K562 (cell line): ENCODE measurements around the gene DBT. TPM values are rescaled to one million over a fixed set of nuclear protein-coding genes. Genes with fewer than 3 reads are reported as not detected.

Experiments
- ATAC-seq: fragments of 200-7000 bp; cut with Tn5 transposase; 3 replicates; pipeline ENCODE4 v1.9.1; 2020; ENCODE audit warnings: moderate library complexity
- BruUV-seq: library from RNA; stranded (reverse); fragments of 400-500 nt; replicated peaks from 2 replicates; lab custom pipeline; 2021; lab: Mats Ljungman, UMichigan
- CTCF ChIA-PET: fragments of 300-600 bp; formaldehyde crosslinking; extraction: SDS; loops from one replicate; lab custom pipeline; 2021; ENCODE audit warnings: low intra/inter-chr PET ratio; lab: Yijun Ruan, JAX
- POLR2A ChIA-PET: fragments of 300-600, 350-650 bp; sonication (Branson Sonifier 250); formaldehyde crosslinking; extraction: SDS; loops from one replicate; lab custom pipeline; 2021; ENCODE audit warnings: antibody characterized with exemption, inconsistent platforms; lab: Yijun Ruan, JAX
- DNase-seq, 4 experiments: peaks; one replicate each; pipeline versions ENCODE4 v3.0.0 to v3.0.0-alpha.2; 2011 to 2018; ENCODE audit warnings: low spot score in 3 of 4, mixed read lengths in 3 of 4; ENCODE audit errors: extremely low read depth in 1 of 4
- FAIRE-seq: peaks from 2 replicates; lab custom pipeline; 2011; peaks lifted over from hg19 to GRCh38; lab: Jason Lieb, UNC
- H2AFZ ChIP-seq: 2 replicates; pipeline ENCODE4 v1.6.0; 2011; ENCODE audit warnings: low read depth, low read length, control low read depth, inconsistent platforms
- H3K27ac ChIP-seq: fragments of 200-600 bp; 3 replicates; pipeline ENCODE4 v1.8.0; 2011; ENCODE audit warnings: low read depth, mild to moderate bottlenecking, control low read depth, inconsistent platforms, low read length, moderate library complexity, mixed read lengths; ENCODE audit errors: extremely low read depth
- H3K27me3 ChIP-seq, 2 experiments: fragments of 300-600 bp in 1 of 2; 2 replicates in 1 of 2; 3 replicates in 1 of 2; pipeline versions ENCODE4 v1.6.0 to v1.8.0; 2011; ENCODE audit warnings: inconsistent platforms in 2 of 2, low read length in 2 of 2, mild to moderate bottlenecking in 1 of 2, mixed read lengths in 1 of 2, moderate library complexity in 1 of 2; ENCODE audit not compliant: control insufficient read depth in 2 of 2, insufficient read depth in 2 of 2
- H3K36me3 ChIP-seq: fragments of 300-600 bp; 3 replicates; pipeline ENCODE4 v1.8.0; 2011; ENCODE audit warnings: mild to moderate bottlenecking, low read length, inconsistent platforms; ENCODE audit not compliant: control insufficient read depth, insufficient read depth
- H3K4me1 ChIP-seq, 2 experiments: fragments of 200-600 bp in 1 of 2; replicated peaks in 1 of 2; 2 replicates in 1 of 2; 3 replicates in 1 of 2; pipeline versions ENCODE4 v1.5.1 to v1.8.0; 2011; ENCODE audit warnings: inconsistent platforms in 2 of 2, low read length in 2 of 2, mild to moderate bottlenecking in 1 of 2, mixed read lengths in 1 of 2, moderate library complexity in 1 of 2; ENCODE audit not compliant: control insufficient read depth in 2 of 2, insufficient read depth in 2 of 2
- H3K4me2 ChIP-seq: 2 replicates; pipeline ENCODE4 v1.6.1; 2011; ENCODE audit warnings: low read length, control low read depth, inconsistent platforms, mixed read lengths; ENCODE audit not compliant: insufficient read depth
- H3K4me3 ChIP-seq: fragments of 200-600 bp; sonication (generic), shearing (Covaris generic); 2 replicates; pipeline ENCODE4 v1.5.1; 2016; ENCODE audit warnings: control low read depth, inconsistent platforms
- H3K79me2 ChIP-seq: fragments of 200-600 bp; 3 replicates; pipeline ENCODE4 v1.8.0; 2011; ENCODE audit warnings: low read length, inconsistent platforms; ENCODE audit not compliant: control insufficient read depth, insufficient read depth
- H3K9ac ChIP-seq, 2 experiments: 2 replicates each; pipeline versions ENCODE4 v1.6.0 to v1.6.1; 2011; ENCODE audit warnings: low read depth in 2 of 2, low read length in 2 of 2, control low read depth in 1 of 2, inconsistent platforms in 1 of 2, mild to moderate bottlenecking in 1 of 2, mixed read lengths in 1 of 2; ENCODE audit not compliant: insufficient read depth in 1 of 2
- H3K9me1 ChIP-seq: one replicate; pipeline ENCODE4 v1.6.0; 2011; ENCODE audit warnings: inconsistent platforms, mild to moderate bottlenecking, low read length, moderate library complexity; ENCODE audit not compliant: control insufficient read depth, insufficient read depth
- H3K9me3 ChIP-seq: replicated peaks from 2 replicates; pipeline ENCODE4 v1.5.1; 2011; ENCODE audit warnings: low read depth, low read length, inconsistent platforms; ENCODE audit not compliant: control insufficient read depth, insufficient read depth
- H4K20me1 ChIP-seq: replicated peaks from 2 replicates; pipeline ENCODE4 v1.6.1; 2011; ENCODE audit warnings: low read length, inconsistent platforms, mixed read lengths; ENCODE audit not compliant: control insufficient read depth, insufficient read depth
- CHCHD3 ChIP-seq: fragments of 250-450 bp; sonication (Bioruptor Pico); IDR thresholded peaks from 2 replicates; pipeline ENCODE4 v2.1.2; 2022; ENCODE audit warnings: mild to moderate bottlenecking
- ESRRA ChIP-seq: fragments of 450-650 bp; IDR thresholded peaks from 2 replicates; pipeline ENCODE4 v1.6.1; 2014; ENCODE audit warnings: low read depth, mild to moderate bottlenecking, moderate library complexity, borderline replicate concordance
- ILK ChIP-seq: fragments of 450-650 bp; IDR thresholded peaks from 2 replicates; pipeline ENCODE4 v1.6.1; 2016; ENCODE audit warnings: missing genetic modification characterization, low read depth, mild to moderate bottlenecking, missing compliant biosample characterization, moderate library complexity, borderline replicate concordance
- KAT8 ChIP-seq: fragments of 450-650 bp; IDR thresholded peaks from 2 replicates; pipeline ENCODE4 v1.6.1; 2016; ENCODE audit warnings: low read depth, mild to moderate bottlenecking
- MTA1 ChIP-seq: fragments of 450-650 bp; IDR thresholded peaks from 2 replicates; pipeline ENCODE4 v1.6.1; 2017; ENCODE audit warnings: borderline replicate concordance
- NFXL1 ChIP-seq: fragments of 450-650 bp; formaldehyde crosslinking; IDR thresholded peaks from 2 replicates; pipeline ENCODE4 v1.4.0; 2021; ENCODE audit warnings: mild to moderate bottlenecking
- SMARCB1 ChIP-seq: IDR thresholded peaks from 2 replicates; pipeline ENCODE4 v1.6.1; 2011; ENCODE audit warnings: improper control_type of control experiment, low read depth; ENCODE audit not compliant: insufficient read length
- ZFP30 ChIP-seq: fragments of 250-450 bp; sonication (Bioruptor Pico); IDR thresholded peaks from 2 replicates; pipeline ENCODE4 v1.8.0; 2022; ENCODE audit warnings: moderate library complexity, mild to moderate bottlenecking, inconsistent platforms, borderline replicate concordance
- WGBS: fragments of 100-300 bp; shearing (Covaris generic); methylation state at CpG from one replicate; pipeline ENCODE4 v1.1.6; 2016; ENCODE audit warnings: low coverage, mixed read lengths; ENCODE audit not compliant: insufficient coverage; ENCODE audit errors: missing lambda C conversion rate; 5-methylcytosine and 5-hydroxymethylcytosine counted together
- in situ Hi-C: fragments of 300-500 bp; cut with MboI; formaldehyde crosslinking; loops from 4 replicates; pipeline ENCODE4 v1.15.0; 2018; ENCODE audit warnings: inconsistent platforms, mixed read lengths
- intact Hi-C: fragments of 100-400 bp; cut with micrococcal nuclease; formaldehyde crosslinking; loops from 2 replicates; pipeline ENCODE4 v1.14.2; 2022
- polyA plus RNA-seq, 8 experiments: library from polyadenylated mRNA; depleted of rRNA in 4 of 8; stranded (reverse) in 5 of 8; unstranded in 3 of 8; fragments of >200 nt; fragmentation: Nextera tagmentation in 2 of 8; fragmentation: Illumina TruSeq in 1 of 8; extraction: Ambion mirVana in 2 of 8; extraction: Trizol in 1 of 8; gene quantifications; 2 replicates each; pipeline versions ENCODE4 v1.2.1 to v1.2.3, GENCODE V29; 2011 to 2014; ENCODE audit warnings: inconsistent platforms in 1 of 8, missing spikeins in 1 of 8
- total RNA-seq, 7 experiments: library from RNA; depleted of rRNA in 6 of 7; stranded (reverse); fragments of >200 nt in 6 of 7; fragmentation: Illumina TruSeq in 2 of 7; extraction: Trizol in 2 of 7; gene quantifications; 2 replicates each; pipeline versions ENCODE4 v1.2.1 to v1.2.3, GENCODE V29; 2011 to 2021; ENCODE audit warnings: low replicate concordance in 1 of 7
- TF ChIP-seq, protein P1 (sequence below): fragments of 450-650 bp; formaldehyde crosslinking; IDR thresholded peaks from 2 replicates; pipeline ENCODE4 v1.4.0; 2022; ENCODE audit warnings: missing genetic modification characterization
- TF ChIP-seq, protein P2 (sequence below): fragments of 250-450 bp; sonication (Bioruptor Pico); IDR thresholded peaks from 2 replicates; pipeline ENCODE4 v1.8.0; 2021; ENCODE audit warnings: borderline replicate concordance, mild to moderate bottlenecking, moderate library complexity; ENCODE audit not compliant: poor library complexity, severe bottlenecking
- TF ChIP-seq, protein P3 (sequence below): fragments of 250-450 bp; sonication (Bioruptor Pico); IDR thresholded peaks from 2 replicates; pipeline ENCODE4 v1.4.0; 2020; ENCODE audit warnings: mild to moderate bottlenecking, moderate library complexity, borderline replicate concordance
- TF ChIP-seq, protein P4 (sequence below): fragments of 250-450 bp; sonication (Bioruptor Pico); IDR thresholded peaks from 2 replicates; pipeline ENCODE4 v1.5.0; 2021; ENCODE audit warnings: mild to moderate bottlenecking, moderate library complexity
- TF ChIP-seq, protein P5 (sequence below): sonication (generic); formaldehyde crosslinking; IDR thresholded peaks from 2 replicates; pipeline ENCODE4 v1.8.0; 2022; ENCODE audit warnings: missing genetic modification reagents, mild to moderate bottlenecking, borderline replicate concordance

The DBT gene
- total and polyA plus RNA-seq, 9 of the 15 experiments (the other 6 are each of a cell fraction or from before 2014, with no cell fraction given), result 2.7 to 13.5 (median 7.3) TPM

DNA sequence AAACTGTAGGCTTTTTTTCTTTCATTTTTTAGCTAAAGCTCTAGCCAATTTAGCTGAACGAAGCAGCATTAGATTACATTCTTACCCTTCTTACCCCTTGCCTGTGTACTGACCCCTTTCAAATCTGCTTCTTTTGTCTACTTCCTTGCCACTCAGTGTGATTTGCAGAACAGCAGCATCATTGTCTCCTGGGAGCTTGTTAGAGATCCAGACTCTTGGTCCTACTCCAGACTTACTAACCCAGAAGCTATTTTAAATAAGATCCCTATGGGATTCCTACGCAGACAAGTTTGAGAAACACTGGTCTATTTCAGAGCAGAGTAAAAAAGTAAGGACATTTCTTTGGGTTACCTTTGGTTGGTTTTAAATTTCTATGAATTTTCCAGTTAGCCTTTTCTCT lies 85.4 kb downstream of the DBT start:
- H3K27ac ChIP-seq, result no peak overlapping the region
- WGBS, result 31% methylated on average over 2 of the region's 2 CpGs
- DNase-seq, result no peak
- no peaks in the 10 kb centered on the region for H3K79me2 ChIP-seq
- in situ Hi-C loops (no loop called here), intact Hi-C loops (no loop called here)
- no peak overlapping the region for H3K9ac ChIP-seq
- no TSS peak for BruUV-seq
- H3K4me2 ChIP-seq, result no peak overlapping the region
- ChIA-PET CTCF (no interaction called here), POLR2A (interaction anchor here (1.1 kb wide), 1 partner anchor 199 kb away, joined by 3 read pairs; no protein-coding TSS in a partner anchor)
- H3K27me3 ChIP-seq, result no peaks in the 10 kb centered on the region
- no peaks in the 10 kb centered on the region for H4K20me1 ChIP-seq
- H3K9me3 ChIP-seq, result no peaks in the 10 kb centered on the region
- no peak for FAIRE-seq
- no peaks in the 10 kb centered on the region for H3K4me1 ChIP-seq
- ATAC-seq, result no peak; the same call in 2 of the 3 replicates
- H3K4me3 ChIP-seq, result no peak overlapping the region
- H3K36me3 ChIP-seq, result no peaks in the 10 kb centered on the region; the same call in 2 of the 3 replicates
- H3K9me1 ChIP-seq, result no peaks in the 10 kb centered on the region
- no peak overlapping the region for H2AFZ ChIP-seq
- no peak for TF ChIP-seq ILK (tag)
- TF ChIP-seq, protein P1, sequence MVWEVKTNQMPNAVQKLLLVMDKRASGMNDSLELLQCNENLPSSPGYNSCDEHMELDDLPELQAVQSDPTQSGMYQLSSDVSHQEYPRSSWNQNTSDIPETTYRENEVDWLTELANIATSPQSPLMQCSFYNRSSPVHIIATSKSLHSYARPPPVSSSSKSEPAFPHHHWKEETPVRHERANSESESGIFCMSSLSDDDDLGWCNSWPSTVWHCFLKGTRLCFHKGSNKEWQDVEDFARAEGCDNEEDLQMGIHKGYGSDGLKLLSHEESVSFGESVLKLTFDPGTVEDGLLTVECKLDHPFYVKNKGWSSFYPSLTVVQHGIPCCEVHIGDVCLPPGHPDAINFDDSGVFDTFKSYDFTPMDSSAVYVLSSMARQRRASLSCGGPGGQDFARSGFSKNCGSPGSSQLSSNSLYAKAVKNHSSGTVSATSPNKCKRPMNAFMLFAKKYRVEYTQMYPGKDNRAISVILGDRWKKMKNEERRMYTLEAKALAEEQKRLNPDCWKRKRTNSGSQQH, result no peak
- no peak for TF ChIP-seq SMARCB1
- TF ChIP-seq ESRRA, result no peak
- TF ChIP-seq CHCHD3 (CRISPR knock-in tag), result no peak
- no peak for TF ChIP-seq NFXL1
- TF ChIP-seq, protein P2, sequence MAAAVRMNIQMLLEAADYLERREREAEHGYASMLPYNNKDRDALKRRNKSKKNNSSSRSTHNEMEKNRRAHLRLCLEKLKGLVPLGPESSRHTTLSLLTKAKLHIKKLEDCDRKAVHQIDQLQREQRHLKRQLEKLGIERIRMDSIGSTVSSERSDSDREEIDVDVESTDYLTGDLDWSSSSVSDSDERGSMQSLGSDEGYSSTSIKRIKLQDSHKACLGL (CRISPR knock-in tag), result no peak
- TF ChIP-seq, protein P3, sequence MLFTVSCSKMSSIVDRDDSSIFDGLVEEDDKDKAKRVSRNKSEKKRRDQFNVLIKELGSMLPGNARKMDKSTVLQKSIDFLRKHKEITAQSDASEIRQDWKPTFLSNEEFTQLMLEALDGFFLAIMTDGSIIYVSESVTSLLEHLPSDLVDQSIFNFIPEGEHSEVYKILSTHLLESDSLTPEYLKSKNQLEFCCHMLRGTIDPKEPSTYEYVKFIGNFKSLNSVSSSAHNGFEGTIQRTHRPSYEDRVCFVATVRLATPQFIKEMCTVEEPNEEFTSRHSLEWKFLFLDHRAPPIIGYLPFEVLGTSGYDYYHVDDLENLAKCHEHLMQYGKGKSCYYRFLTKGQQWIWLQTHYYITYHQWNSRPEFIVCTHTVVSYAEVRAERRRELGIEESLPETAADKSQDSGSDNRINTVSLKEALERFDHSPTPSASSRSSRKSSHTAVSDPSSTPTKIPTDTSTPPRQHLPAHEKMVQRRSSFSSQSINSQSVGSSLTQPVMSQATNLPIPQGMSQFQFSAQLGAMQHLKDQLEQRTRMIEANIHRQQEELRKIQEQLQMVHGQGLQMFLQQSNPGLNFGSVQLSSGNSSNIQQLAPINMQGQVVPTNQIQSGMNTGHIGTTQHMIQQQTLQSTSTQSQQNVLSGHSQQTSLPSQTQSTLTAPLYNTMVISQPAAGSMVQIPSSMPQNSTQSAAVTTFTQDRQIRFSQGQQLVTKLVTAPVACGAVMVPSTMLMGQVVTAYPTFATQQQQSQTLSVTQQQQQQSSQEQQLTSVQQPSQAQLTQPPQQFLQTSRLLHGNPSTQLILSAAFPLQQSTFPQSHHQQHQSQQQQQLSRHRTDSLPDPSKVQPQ (CRISPR knock-in tag), result no peak
- no peak for TF ChIP-seq ZFP30 (CRISPR knock-in tag)
- TF ChIP-seq, protein P4, sequence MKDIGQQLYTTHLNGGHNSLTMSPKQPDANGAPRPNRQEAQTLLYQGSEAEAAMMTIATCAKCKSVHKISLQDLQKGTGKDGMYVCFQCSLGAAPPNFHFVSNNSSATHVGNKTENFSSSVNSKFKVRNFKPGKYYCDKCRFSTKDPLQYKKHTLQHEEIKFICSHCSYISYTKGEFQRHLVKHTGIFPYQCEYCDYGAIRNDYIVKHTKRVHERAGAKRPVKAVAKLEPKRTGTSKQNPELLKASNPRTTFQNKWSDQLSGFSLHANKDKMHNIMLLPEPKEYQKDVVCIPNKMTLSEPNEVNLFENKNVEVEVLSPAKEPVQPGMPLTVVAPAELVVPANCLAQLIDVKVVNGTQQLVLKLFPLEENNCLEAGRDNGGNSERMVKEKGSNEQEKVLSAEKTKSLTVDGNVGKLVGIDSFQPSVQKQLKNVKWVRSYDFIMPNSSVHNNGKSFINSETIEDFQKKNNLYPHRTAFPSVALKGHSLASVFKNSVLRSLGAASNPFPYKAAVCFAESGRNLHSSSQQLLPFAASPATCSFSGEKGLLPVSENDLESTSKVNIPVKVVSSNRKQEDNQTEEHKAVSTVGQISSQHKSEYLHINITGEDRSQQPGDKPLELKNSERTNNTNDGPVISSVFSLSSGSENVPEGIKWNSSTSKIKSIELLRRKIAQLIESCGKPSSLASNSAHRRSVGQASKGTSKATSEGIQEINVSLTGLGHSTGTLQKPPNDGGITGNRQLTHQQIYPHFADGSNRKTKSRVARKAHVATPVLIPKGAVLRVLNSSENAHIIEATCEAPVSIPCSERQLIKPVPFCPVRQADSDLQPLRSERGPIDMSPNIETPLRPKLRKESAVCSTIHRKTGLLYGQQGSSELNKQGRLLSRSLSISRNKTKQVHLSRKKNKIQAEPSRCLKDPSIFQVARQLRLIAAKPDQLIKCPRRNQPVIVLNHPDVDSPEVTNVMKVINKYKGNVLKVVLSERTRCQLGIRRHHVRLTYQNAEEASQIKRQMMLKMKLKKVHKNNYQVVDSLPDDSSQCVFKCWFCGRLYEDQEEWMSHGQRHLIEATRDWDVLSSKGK (CRISPR knock-in tag), result no peak
- TF ChIP-seq KAT8, result no peak
- TF ChIP-seq, protein P5, sequence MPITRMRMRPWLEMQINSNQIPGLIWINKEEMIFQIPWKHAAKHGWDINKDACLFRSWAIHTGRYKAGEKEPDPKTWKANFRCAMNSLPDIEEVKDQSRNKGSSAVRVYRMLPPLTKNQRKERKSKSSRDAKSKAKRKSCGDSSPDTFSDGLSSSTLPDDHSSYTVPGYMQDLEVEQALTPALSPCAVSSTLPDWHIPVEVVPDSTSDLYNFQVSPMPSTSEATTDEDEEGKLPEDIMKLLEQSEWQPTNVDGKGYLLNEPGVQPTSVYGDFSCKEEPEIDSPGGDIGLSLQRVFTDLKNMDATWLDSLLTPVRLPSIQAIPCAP (CRISPR knock-in tag), result no peak
- TF ChIP-seq MTA1, result no peak
